PFSK-1 (cell line): ENCODE results near the gene VPS41.

Experiments
- POLR2AphosphoS5 ChIP-seq: IDR thresholded peaks from 2 replicates; pipeline ENCODE4 v1.6.1; 2012; ENCODE audit warnings: low read depth, mild to moderate bottlenecking, control low read depth, low read length, moderate library complexity
- REST ChIP-seq, 2 experiments: IDR thresholded peaks; 2 replicates each; pipeline versions ENCODE4 v1.6.1 to v1.8.0; 2011 to 2012; ENCODE audit warnings: low read depth in 2 of 2, low read length in 2 of 2, control low read depth in 1 of 2, inconsistent platforms in 1 of 2, mild to moderate bottlenecking in 1 of 2, moderate library complexity in 1 of 2; ENCODE audit not compliant: insufficient read depth in 1 of 2
- TAF1 ChIP-seq: IDR thresholded peaks from 2 replicates; pipeline ENCODE4 v1.6.1; 2012; ENCODE audit warnings: low read length, control low read depth, borderline replicate concordance; ENCODE audit not compliant: insufficient read depth

- no peak for TF ChIP-seq REST (IDR thresholded peaks at IDR 0.05; ENCODE audit: insufficient read depth in 1 of 2, low read depth in 2 of 2, low read length in 2 of 2)
- no peak for TF ChIP-seq TAF1
- no peak for TF ChIP-seq POLR2AphosphoS5
Observed at GRCh38 chr7:38759028-38759427, 150.0 kb downstream of the VPS41 start.
